Superior temporal gyrus (tissue), 1 donor: ENCODE measurements around the gene APCDD1L.

Experiments
- DNase-seq: peaks from one replicate; pipeline ENCODE4 v3.0.0-alpha.2; 2016; ENCODE audit errors: extremely low spot score

APCDD1L gene

DNA sequence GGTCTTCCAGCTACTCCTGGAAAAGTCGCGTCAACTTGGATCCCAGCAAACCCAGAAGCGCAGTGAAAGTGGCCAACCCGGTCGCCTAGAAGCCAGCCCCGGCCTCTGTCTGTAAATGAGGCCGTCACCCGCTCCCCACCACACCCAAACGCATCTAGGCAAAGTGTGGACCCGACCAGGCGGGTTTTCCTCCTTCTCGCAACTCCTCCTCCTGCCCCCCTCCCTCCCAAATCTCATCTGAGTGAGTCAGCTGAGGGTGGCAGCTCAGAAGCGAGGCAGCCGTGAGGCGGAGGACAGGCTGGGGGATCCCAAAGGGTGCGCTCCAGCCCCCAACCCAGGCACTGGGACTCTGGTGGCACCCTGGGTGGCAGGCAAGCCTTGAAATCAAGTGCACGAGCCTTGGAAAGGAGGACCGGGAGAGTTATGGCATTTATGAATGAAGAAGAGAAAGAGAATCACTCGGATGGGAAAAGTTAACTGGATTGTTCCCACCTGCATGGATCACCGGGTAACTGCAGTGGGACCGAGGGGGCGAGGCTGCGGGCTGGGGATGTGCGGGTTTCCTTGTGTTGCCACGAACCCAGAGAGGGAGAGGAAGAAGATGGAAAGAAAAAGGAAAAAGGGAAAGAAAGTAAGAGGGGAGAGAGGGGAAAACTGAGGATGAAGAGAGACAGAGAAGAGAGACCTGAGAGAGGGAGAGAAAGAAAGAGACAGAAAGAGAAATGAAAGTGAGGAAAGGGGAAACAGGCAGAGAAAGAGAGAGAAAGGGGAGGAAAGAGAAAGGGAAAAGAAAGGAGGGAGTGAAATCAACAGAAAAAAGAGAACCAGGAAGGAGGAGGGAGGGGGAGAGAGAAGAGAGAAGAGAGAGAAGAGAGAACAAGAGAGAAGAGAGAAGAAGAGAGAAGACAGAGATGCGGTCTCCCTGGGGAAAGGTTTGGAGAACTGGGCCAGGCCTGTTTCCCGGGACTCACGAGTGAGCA lies at the start of gene APCDD1L:
Gene APCDD1L, minus strand, starts transcription at position 167 of the 980 bp plus-strand sequence. CDS start 692 bp downstream, outside the sequence.
- DNase-seq = no peak

DNA sequence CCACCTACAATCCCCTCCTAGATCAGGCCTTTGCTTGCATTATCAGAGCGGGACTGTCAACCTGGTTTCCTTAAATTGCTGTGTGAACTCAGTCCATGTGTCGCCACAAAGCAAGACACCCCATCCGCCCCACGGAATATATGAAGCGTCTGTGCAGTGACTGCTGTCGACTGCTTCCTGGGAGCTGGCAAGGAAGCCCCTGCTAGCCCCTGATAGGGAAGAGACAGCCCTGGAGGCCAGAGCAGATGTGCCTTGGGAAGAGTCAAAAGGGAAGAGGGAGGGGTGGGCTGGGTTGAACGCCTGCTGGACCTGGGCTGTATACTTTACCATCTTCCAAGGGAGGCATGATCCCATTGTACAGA lies 44.1 kb upstream of the APCDD1L start:
- no peak for DNase-seq

DNA sequence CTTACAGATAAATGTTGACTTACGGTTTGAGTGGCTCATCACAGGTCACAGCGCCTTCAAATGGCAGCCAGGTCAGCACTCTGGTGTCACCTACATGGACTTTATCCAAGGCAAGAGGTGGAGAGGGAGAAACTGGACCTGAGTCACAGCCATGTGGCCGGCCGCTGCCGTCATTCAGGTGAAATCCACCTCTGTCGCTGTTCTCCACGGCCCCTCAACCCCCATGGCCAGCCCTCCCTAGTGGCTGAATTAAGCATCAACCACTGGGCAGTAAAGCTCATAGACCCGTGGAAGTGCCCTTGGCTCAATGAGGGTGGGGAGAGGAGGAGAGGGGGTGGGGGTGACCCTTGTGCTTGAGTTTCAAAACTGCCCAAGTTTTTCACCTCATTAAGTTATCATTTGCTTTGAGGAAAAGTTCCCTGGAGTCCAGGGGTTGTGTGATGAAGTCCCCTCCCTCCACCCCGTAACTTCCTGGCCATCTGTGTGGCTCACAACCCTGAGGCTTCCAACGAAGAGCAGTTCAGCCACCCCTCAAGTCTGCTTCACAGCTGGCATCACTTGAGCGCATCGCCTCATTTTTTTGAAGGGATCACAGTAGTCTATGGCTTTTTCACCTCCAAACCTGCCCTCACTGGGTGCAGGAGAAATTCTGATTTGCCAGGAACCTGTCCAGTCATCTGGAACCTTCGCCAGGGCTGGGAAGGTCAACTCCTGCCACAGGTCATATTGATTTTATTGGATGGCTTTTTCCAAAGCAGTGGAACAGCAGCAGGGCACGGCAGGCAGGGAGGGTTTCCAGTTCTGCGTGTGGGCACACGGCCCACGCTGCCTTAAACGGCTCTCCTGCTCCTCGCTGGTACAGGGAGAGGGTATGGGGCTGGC lies 43.5 kb upstream of the APCDD1L start:
- no peak for DNase-seq

GRCh38 chr20:58557733-58558342 lies 42.6 kb upstream of the APCDD1L start:
- no peak for DNase-seq

DNA sequence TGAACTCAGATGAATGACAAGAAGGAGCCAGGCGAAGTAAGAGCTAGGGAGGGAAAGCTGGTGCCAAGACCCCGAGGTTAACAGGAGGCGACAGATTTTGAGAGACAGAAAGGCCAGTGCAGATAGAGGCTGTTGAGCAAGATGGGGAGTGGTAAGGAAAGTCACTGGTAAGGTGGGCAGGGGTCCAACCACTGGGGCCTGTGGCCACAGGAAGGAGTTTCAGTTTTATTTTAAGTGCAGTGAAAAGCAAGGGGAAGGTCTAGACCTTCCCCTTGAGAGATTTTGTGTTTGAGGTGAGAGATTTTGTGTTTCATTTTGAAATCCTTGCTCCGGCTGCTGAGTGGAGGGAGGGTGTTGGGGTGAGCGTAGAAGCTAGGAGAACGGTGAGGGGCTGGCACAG lies 41.8 kb upstream of the APCDD1L start:
- DNase-seq = no peak

DNA sequence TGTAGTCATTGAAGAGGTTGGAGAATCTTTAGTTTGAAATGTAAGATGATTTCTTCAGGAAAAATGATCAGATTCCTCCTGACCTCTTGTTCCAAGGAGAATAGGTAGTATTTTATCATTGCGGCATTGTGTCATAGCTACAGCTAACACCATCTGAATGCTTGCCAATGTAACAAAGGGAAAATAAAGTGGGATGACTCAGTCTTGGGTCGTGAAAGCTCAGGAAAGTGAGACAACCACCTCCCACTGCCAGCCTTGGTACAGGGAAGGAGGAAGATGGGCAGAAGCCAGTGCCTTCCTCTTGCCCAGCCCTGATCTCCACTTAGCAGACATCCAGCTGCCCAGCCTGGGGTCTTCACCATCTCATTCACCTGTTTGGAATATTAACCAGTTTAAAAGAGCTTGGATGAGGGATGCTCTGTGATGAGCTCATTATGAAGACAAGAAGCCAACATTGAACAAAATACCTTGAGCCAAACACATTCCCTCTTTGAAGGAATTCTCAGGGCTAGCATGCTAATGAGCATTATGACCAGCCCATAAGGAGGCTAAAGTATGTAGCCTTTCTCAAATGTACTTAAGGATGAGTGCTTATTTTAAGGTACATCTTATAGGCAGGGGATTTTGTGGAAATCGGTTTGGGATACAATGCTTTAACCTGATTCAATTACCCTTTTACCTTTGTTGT lies 40.0 kb upstream of the APCDD1L start:
- DNase-seq = peak; percentile 9

GRCh38 chr20:58554541-58554940 lies 39.3 kb upstream of the APCDD1L start:
- no peak for DNase-seq

DNA sequence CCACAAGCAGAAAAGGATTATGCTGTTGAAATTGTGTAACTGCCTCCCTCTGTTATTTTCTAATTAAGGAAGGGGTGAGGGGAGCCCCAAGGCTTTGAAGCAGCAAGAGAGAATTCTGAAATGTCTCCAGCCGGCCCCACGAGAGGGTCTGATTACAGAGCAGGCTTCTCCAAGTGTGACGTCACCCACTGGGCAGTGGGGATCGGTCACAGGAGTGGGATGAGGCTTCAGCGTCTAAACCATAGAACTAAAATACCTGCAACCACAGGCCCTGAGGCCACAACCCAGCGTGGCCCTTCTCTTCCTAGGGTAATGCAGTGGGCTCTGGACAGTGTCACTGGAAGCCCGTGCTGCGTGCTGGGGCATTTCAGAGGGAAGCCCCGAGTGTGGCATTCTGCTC lies 38.6 kb upstream of the APCDD1L start:
- DNase-seq = no peak

GRCh38 chr20:58553166-58553696 lies 38.0 kb upstream of the APCDD1L start:
- no peak for DNase-seq

DNA sequence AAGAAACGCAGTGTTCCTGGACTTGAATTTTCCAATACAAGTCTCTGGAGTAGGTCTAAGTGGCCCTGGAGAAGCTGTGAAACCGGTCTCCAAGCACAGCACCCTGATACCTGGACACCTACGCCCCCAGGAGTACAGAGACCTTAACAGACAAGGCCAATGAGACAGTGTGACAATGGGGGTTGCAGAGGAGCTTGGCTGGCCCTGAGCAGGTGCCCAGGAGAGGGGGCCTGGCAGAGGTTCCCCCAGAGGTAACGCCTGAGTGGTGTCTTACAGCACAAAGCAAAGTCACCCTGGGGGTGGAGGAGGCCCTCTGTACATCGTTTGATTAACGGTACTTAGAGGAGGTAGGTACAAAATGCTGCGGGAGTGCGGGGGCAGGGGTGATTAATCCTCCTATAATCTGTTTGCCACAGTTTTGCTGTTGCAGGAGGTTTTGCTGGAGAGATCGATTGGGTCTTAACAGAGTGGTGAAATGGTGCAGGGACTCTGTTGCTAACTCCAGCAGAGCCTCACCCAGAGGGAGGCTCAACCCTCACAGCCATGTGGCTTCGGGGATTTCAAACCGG lies 37.3 kb upstream of the APCDD1L start:
- no peak for DNase-seq

DNA sequence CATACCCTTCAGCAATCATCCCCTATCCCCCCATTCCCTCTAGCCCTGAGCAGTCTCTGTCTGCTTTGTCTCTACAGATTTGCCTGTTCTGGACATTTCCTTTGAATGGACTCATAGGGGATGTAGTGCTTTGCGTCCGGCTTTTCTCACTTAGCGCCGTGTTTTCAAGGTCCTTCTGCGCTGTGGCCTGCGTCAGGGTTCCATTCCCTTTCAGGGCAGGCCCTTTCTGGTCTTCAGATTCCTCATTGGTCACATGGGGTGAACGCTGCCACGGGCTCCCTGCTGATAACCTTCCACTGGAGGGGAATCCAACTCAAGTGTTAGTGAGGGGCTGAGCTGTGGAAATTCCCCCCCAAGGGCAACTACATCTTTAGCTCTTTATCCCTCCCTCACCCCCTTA lies 36.4 kb upstream of the APCDD1L start:
- DNase-seq = no peak

DNA sequence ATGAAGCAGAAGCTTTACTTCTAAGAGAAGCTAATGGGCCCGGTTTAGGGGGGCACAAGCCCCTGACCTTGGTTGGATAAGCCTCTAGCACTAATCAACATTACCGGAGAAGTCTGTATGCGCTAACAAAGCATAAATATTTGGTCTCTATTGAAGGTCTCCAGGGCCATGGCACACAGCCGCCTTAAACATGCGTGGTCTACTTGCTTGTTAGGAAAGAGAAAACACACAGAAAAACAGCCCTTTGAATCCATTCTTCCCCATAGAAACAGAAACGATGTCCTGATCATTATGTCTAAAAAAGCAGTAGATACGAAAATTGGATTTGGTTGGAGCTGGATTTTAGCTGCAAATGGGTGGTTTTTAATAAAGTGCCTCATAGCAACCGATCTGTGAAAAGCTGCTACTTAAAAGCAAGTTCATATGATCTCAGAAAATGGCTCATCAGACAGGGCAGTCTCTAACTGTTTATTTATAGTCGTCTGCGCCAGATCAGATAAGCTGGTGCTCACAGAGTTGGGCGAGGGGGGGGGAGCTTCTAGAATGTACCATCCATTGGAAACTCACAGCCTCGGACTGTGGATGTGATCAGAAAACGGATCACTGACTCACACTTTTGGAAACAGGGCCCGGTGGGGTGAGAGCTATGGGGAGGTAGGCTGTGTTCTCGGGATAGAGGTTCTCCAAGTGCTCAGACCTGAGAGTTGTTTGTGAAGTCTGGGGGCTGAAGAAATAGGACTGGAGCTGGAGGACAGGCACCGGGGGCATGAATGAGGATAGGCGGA lies 35.3 kb upstream of the APCDD1L start:
- DNase-seq = no peak

DNA sequence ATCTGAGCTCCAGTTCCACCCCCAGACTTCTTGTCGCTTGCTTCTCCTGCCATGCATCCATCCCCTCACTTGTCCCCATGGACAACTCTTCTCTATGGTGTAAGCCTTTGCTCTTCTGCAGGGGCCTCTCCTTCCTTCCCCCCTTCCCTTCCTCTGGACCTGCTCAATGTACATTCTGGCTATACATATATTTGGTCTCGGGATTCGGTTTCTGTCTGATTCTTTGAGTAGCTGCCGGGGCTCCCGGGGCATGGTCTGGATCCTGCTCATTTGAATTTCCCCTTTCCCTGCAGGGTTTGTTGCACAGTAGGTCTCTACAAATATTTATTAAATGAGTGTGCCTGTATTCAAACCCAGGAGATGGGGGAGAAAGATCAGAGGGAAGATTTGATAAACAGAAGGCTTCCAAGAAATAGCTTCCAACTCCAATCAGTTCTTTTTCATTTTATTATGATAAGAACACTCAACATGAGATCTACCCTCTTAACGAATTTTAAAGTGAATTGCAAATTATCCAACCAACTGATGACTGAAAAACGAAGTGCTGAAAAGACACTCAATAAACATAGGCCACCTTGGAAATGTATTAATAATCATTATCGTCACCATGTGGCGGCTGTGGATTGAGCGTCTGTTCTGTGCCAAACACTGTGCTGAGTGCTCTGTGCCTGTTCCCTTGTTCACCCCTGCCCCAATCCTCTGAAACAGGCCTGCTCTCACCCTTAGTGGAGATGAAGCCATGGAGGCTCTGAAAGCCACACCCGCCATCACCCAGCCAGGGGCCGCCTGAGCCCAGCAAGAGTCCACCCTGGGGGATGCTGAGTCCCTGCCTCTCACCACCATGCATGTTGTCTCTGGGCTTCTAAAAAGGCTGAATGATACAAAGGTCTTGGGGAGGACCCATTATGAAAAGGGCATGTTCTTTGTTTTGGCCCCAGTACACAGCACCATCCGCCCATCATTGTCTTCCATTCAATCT lies 34.3 kb upstream of the APCDD1L start:
- no peak for DNase-seq

DNA sequence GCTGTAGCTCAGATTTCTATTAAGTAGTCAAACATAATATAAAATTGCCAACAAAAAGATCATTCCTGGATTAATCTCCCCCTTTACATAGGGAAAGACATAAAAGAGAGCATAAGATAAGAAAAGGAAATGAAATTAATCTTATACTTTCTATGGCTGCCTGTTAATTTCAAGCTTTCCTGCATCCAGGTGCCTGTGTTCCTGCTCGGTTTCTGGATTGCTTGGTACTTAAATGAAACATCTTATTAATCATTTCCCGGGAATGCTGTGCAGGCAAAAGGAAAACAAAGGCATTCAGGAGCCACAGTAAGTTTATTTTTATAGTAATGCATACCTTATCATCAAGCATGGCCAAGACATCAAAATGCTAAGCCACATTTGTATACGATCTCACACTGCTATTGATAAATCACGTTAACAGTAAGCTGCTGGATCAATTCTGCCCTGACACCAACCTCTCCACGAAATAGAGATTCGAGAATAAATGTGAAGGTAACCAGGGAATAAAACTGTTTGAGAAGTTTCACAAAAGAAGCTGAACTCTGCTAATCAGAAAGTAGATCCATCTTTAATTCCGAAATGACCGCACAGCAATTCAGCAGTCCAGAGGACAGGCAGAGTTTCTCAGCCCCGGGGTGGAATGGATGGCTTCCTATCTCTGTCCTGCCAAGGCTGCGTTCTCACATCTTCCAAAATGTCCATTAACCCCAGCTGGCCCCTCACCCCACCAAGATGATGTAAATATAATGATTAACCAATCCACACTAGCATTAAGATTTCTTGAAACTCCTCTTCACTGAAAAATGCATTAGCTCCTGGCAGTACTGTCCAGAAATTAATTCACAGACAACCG lies 32.6 kb upstream of the APCDD1L start:
- no peak for DNase-seq

DNA sequence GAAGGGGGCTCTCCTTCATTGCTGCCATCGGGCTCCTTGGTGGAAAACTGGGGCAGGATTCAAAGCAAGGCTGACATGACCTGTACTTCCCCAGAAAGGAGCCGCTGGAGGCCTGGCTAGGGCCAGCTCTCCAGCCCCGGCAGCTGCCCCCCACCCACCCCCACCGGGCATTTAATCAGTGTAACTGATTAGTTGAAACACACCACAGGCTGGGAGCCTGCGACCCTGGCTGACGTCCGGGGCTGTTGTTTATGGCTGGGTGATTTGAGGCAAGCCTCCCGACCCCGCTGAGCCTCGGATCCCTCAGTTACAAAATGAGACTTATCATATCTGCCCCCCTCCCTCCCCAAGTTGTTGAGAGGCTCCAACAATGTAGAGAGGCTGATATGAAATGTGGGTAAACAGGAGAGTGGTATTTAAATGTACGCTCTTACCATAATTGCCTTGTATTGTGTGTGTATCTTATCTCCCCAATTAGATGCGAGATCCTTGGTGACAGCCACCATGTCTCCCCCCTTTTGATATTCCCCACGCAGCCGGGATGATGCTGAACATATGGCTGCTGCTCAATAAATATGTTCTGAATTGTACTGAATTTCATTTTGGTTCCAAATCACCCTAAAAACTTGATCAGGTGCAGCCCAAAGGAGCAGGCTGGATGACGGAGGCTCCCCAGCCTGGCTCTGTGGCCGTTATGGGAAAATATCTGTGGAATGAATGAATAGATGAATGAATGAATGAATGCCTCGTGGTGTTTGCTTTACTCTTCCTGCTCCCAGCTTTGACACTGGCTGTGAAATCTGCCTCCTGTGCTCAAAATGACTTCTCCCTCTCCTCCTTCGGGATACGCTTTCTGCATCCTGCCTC lies 31.8 kb upstream of the APCDD1L start:
- DNase-seq = no peak

DNA sequence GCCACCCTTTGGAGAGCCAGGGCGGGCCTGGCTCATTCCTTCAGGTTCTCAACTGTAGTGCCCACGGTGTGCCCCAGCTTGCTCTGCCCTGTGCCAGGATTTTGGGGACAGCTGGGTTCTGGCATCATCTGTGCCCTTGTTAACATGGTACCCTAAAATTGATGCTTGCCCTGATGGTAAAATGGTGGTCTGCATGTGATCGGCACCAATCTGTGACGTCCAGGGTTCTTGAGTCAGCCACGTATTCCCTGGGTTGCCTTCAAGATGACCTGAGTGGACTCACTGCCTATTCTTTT lies 31.2 kb upstream of the APCDD1L start:
- no peak for DNase-seq
